Brain microvascular endothelial cell (primary cell): ENCODE data around the gene RGS12.

Source experiments
- DNase-seq: peaks from one replicate; pipeline ENCODE4 v3.0.0-alpha.2; 2020
- H3K27ac ChIP-seq: fragments of 250-450 bp; sonication (Bioruptor Pico); 2 replicates; pipeline ENCODE4 v1.5.1; 2020; ENCODE audit warnings: mild to moderate bottlenecking, moderate library complexity
- H3K27me3 ChIP-seq: fragments of 250-450 bp; sonication (Bioruptor Pico); replicated peaks from 2 replicates; pipeline ENCODE4 v1.5.1; 2020; ENCODE audit warnings: mild to moderate bottlenecking
- H3K36me3 ChIP-seq: fragments of 250-450 bp; sonication (Bioruptor Pico); replicated peaks from 2 replicates; pipeline ENCODE4 v1.5.1; 2020; ENCODE audit warnings: mild to moderate bottlenecking
- H3K4me3 ChIP-seq: 2 replicates; pipeline ENCODE4 v1.5.1; 2011; ENCODE audit warnings: low read depth, mild to moderate bottlenecking, control low read depth, low read length, moderate library complexity
- CTCF ChIP-seq: IDR thresholded peaks from 2 replicates; pipeline ENCODE4 v1.5.1; 2011; ENCODE audit warnings: low read depth, mild to moderate bottlenecking, moderate library complexity, low read length, control low read depth, inconsistent platforms; ENCODE audit errors: missing control alignments
- in situ Hi-C: cut with HindIII; loops from 2 replicates; pipeline ENCODE4 v1.10.0; 2017; ENCODE audit warnings: low sequenced_read_pairs, low pct_ligation_motif_present

The RGS12 gene

GRCh38 chr4:3306450-3306849 is 13.6 kb downstream of the RGS12 start:
- TF ChIP-seq CTCF, result no peak
- in situ Hi-C loops, result no loop called here
- Histone ChIP-seq H3K27ac (no peak overlapping the region), H3K4me3 (no peak overlapping the region), H3K36me3 (no peaks in the 10 kb centered on the region), H3K27me3 (no peaks in the 10 kb centered on the region)
- no peak for DNase-seq

GRCh38 chr4:3307060-3307459 is 14.2 kb downstream of the RGS12 start:
- TF ChIP-seq CTCF, result no peak
- no peak for DNase-seq
- in situ Hi-C loops, result no loop called here
- Histone ChIP-seq H3K36me3 (no peaks in the 10 kb centered on the region), H3K27ac (no peak overlapping the region), H3K4me3 (no peak overlapping the region), H3K27me3 (no peaks in the 10 kb centered on the region)

GRCh38 chr4:3307486-3307885 is 14.7 kb downstream of the RGS12 start:
- no peak for DNase-seq
- H3K27ac ChIP-seq, result no peak overlapping the region
- TF ChIP-seq CTCF, result no peak
- H3K36me3 ChIP-seq, result no peaks in the 10 kb centered on the region
- no peak overlapping the region for H3K4me3 ChIP-seq
- in situ Hi-C loops, result no loop called here
- H3K27me3 ChIP-seq, result no peaks in the 10 kb centered on the region

GRCh38 chr4:3307891-3308575 is 15.2 kb downstream of the RGS12 start:
- Histone ChIP-seq H3K36me3 (no peaks in the 10 kb centered on the region), H3K27ac (no peak overlapping the region), H3K4me3 (no peak overlapping the region), H3K27me3 (no peaks in the 10 kb centered on the region)
- DNase-seq, result no peak
- in situ Hi-C loops, result no loop called here
- no peak for TF ChIP-seq CTCF

- no peak for DNase-seq
- TF ChIP-seq CTCF, result no peak
Observed at GRCh38 chr4:3308691-3309090, 15.9 kb downstream of the RGS12 start.

GRCh38 chr4:3310301-3311094 is 17.7 kb downstream of the RGS12 start:
- no peak for TF ChIP-seq CTCF
- Histone ChIP-seq H3K36me3 (no peaks in the 10 kb centered on the region), H3K27me3 (no peaks in the 10 kb centered on the region), H3K27ac (no peak overlapping the region), H3K4me3 (no peak overlapping the region)
- in situ Hi-C loops, result no loop called here
- no peak for DNase-seq

More at GRCh38 chr4:3308691-3309090, 15.9 kb downstream of the RGS12 start:
- Histone ChIP-seq H3K27me3 (no peaks in the 10 kb centered on the region), H3K36me3 (no peaks in the 10 kb centered on the region), H3K27ac (no peak overlapping the region), H3K4me3 (no peak overlapping the region)
- in situ Hi-C loops, result no loop called here
